GM19043 (cell line): ENCODE measurements around the gene SETD3.
A peak's percentile ranks its signal among the peaks of the same experiment; 100 is the strongest.

Experiments
- ATAC-seq: cut with Tn5 transposase; IDR thresholded peaks from one replicate; pipeline ENCODE4 v1.9.1; 2021; ENCODE audit warnings: low read depth; ENCODE audit not compliant: unreplicated experiment

SETD3 gene

GRCh38 chr14:99479906-99480869 lies at the start of gene SETD3:
TSS of gene SETD3 (minus strand) at chr14:99480859. CDS start at chr14:99465805, 15,054 bp downstream.
- ATAC-seq: no peak

- ATAC-seq: no peak
Measured at GRCh38 chr14:99529899-99530298, 49.2 kb upstream of the SETD3 start.

- ATAC-seq: no peak
Measured at GRCh38 chr14:99527427-99528076, 46.9 kb upstream of the SETD3 start.

- no peak for ATAC-seq
Measured at GRCh38 chr14:99527026-99527425, 46.4 kb upstream of the SETD3 start.

GRCh38 chr14:99525699-99526080 lies 45.0 kb upstream of the SETD3 start:
- ATAC-seq: no peak

- no peak for ATAC-seq
Measured at GRCh38 chr14:99524804-99525698, 44.4 kb upstream of the SETD3 start.

- no peak for ATAC-seq
Measured at GRCh38 chr14:99524091-99524661, 43.5 kb upstream of the SETD3 start.

- no peak for ATAC-seq
Measured at GRCh38 chr14:99523704-99524055, 43.0 kb upstream of the SETD3 start.

- ATAC-seq: no peak
Measured at GRCh38 chr14:99522934-99523703, 42.5 kb upstream of the SETD3 start.

GRCh38 chr14:99522457-99522891 lies 41.8 kb upstream of the SETD3 start:
- ATAC-seq: no peak

GRCh38 chr14:99522025-99522401 lies 41.4 kb upstream of the SETD3 start:
- ATAC-seq: no peak

- no peak for ATAC-seq
Measured at GRCh38 chr14:99521176-99522024, 40.7 kb upstream of the SETD3 start.

GRCh38 chr14:99520571-99521081 lies 40.0 kb upstream of the SETD3 start:
- ATAC-seq: no peak

GRCh38 chr14:99519931-99520421 lies 39.3 kb upstream of the SETD3 start:
- ATAC-seq: no peak

GRCh38 chr14:99519347-99519881 lies 38.8 kb upstream of the SETD3 start:
- no peak for ATAC-seq

- peak; percentile 67 for ATAC-seq
Measured at GRCh38 chr14:99518441-99519346, 38.0 kb upstream of the SETD3 start.
